GM21447 (cell line): ENCODE data around the gene CKB.
A peak's percentile ranks its signal among the peaks of the same experiment; 100 is the strongest.

Source experiments
- ATAC-seq: cut with Tn5 transposase; IDR thresholded peaks from one replicate; pipeline ENCODE4 v1.9.1; 2021; ENCODE audit not compliant: unreplicated experiment

Gene CKB

GRCh38 chr14:103522649-103523574 lies at the start of gene CKB:
Gene CKB, minus strand, starts transcription at chr14:103522830. Its CDS starts 337 bp downstream, at chr14:103522493.
- no peak for ATAC-seq

GRCh38 chr14:103569408-103569807 lies 46.8 kb upstream of the CKB start:
- no peak for ATAC-seq

- ATAC-seq = no peak
Observed at GRCh38 chr14:103568952-103569351, 46.3 kb upstream of the CKB start.

- ATAC-seq = no peak
Observed at GRCh38 chr14:103563844-103564505, 41.3 kb upstream of the CKB start.

GRCh38 chr14:103563226-103563620 lies 40.6 kb upstream of the CKB start:
- no peak for ATAC-seq

- peak; percentile 65 for ATAC-seq
Observed at GRCh38 chr14:103562429-103563225, 40.0 kb upstream of the CKB start, which contains the start of the genes BAG5 and COA8. Gene BAG5, minus strand, starts transcription at chr14:103562657. Its CDS starts 1,493 bp downstream, at chr14:103561164. Gene COA8, plus strand, starts transcription at chr14:103562960. Its CDS starts 42 bp downstream, at chr14:103563002.

GRCh38 chr14:103562179-103562428 lies 39.5 kb upstream of the CKB start:
- ATAC-seq = peak; percentile 48

- ATAC-seq = peak; percentile 26
Observed at GRCh38 chr14:103561381-103562178, 39.0 kb upstream of the CKB start.

GRCh38 chr14:103560691-103561090 lies 38.1 kb upstream of the CKB start:
- ATAC-seq = no peak

- ATAC-seq = no peak
Observed at GRCh38 chr14:103559766-103560165, 37.1 kb upstream of the CKB start.

GRCh38 chr14:103558071-103558882 lies 35.6 kb upstream of the CKB start:
- no peak for ATAC-seq

- no peak for ATAC-seq
Observed at GRCh38 chr14:103556946-103557758, 34.5 kb upstream of the CKB start.

GRCh38 chr14:103555559-103556337 lies 33.1 kb upstream of the CKB start:
- ATAC-seq = no peak

- no peak for ATAC-seq
Observed at GRCh38 chr14:103552846-103553210, 30.2 kb upstream of the CKB start.

GRCh38 chr14:103552011-103552845 lies 29.6 kb upstream of the CKB start:
- ATAC-seq = no peak

GRCh38 chr14:103551338-103551762 lies 28.7 kb upstream of the CKB start:
- ATAC-seq = no peak
